Hepatocyte (in vitro differentiated cells): ENCODE data around the gene DRAXIN.

Experiments used
- EZH2 ChIP-seq: fragments of 200-600 bp; sonication (generic); IDR thresholded peaks from 2 replicates; pipeline ENCODE4 v1.6.1; 2016; ENCODE audit warnings: antibody characterized with exemption, mild to moderate bottlenecking, borderline replicate concordance
- TF ChIP-seq, protein P1 (sequence below): fragments of 200-600 bp; sonication (generic); IDR thresholded peaks from 2 replicates; pipeline ENCODE4 v1.5.1; 2016; ENCODE audit warnings: antibody characterized with exemption, mild to moderate bottlenecking; ENCODE audit not compliant: poor library complexity

DNA sequence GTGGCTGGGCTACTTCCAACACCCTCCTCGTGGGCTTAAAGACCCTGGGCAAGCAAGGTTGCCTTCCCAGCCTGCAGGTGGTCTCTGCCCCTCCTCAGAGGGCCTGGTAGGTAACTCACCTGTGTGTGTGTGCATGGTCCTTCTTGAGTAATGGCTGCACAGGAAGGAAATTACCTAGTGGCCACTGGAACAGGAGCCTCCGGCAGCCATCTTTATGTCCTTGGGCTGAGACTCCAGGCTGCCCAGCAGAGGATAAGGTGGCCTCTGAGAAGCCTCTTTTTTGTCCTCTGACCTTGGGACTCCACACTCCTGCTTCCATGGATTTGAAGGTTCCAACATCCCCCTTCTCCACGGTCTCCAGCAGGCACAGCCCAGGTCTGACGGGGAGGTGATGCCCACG lies 20.0 kb downstream of the DRAXIN start:
- TF ChIP-seq, protein P1, sequence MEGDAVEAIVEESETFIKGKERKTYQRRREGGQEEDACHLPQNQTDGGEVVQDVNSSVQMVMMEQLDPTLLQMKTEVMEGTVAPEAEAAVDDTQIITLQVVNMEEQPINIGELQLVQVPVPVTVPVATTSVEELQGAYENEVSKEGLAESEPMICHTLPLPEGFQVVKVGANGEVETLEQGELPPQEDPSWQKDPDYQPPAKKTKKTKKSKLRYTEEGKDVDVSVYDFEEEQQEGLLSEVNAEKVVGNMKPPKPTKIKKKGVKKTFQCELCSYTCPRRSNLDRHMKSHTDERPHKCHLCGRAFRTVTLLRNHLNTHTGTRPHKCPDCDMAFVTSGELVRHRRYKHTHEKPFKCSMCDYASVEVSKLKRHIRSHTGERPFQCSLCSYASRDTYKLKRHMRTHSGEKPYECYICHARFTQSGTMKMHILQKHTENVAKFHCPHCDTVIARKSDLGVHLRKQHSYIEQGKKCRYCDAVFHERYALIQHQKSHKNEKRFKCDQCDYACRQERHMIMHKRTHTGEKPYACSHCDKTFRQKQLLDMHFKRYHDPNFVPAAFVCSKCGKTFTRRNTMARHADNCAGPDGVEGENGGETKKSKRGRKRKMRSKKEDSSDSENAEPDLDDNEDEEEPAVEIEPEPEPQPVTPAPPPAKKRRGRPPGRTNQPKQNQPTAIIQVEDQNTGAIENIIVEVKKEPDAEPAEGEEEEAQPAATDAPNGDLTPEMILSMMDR: no peak
- TF ChIP-seq EZH2: no peak
